Esophagus squamous epithelium (tissue), 4 donors: Measurements from ENCODE around the gene RER1.

Experiments
- CTCF ChIP-seq, 6 experiments: fragments of 450-650 bp in 4 of 6; fragments of 200-600 bp in 2 of 6; sonication (generic) in 2 of 6; IDR thresholded peaks; one replicate each; pipeline ENCODE4 v1.5.1; 2016 to 2019; ENCODE audit warnings: antibody characterized with exemption in 6 of 6, mild to moderate bottlenecking in 4 of 6, moderate library complexity in 4 of 6
- POLR2A ChIP-seq, 4 donors: fragments of 450-650 bp; IDR thresholded peaks; one replicate each; pipeline ENCODE4 v1.6.1; 2017; ENCODE audit warnings: antibody characterized with exemption in 4 of 4, mild to moderate bottlenecking in 4 of 4, moderate library complexity in 3 of 4

GRCh38 chr1:2422523-2422922, 30.9 kb downstream of the RER1 start:
- no peak for TF ChIP-seq CTCF (IDR thresholded peaks at IDR 0.05)
- TF ChIP-seq POLR2A (IDR thresholded peaks at IDR 0.05), result no peak
